ENCODE results near the gene HAS3.
A peak's percentile ranks its signal among the peaks of the same experiment; 100 is the strongest.

HAS3 gene

DNA sequence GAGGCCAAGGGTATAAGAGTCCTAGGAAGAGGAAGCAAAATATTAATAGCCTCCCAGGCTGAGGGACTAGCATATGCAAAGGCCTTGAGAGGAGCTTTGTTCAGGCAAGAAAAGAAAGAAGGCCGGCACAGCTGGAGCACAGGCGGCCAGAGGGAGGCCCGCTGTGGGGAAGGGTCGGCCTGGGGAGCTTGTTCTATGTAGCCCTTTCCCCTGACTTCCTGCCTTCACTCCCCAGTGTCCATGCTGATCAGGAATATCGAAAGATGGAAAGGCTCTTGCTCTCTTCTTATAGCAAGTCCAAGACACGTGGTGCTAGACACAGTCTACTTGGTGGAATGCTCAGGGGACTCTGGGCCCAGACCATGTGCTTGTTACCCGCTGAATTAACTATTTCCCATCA lies 27.4 kb upstream of the HAS3 start:
- H3K4me1 ChIP-seq (ENCODE audit: insufficient read depth, low read length, poor library complexity, severe bottlenecking): no peaks in the 10 kb centered on the region
- H3K4me3 ChIP-seq (ENCODE audit: low read length, poor library complexity, severe bottlenecking): no peak overlapping the region
- no peaks in the 10 kb centered on the region for H3K9me2 ChIP-seq (replicated peaks; ENCODE audit: low read depth, low read length)
- H2AFZ ChIP-seq (ENCODE audit: low read length): no peak overlapping the region
- H3K79me2 ChIP-seq (ENCODE audit: insufficient read depth, low read length): no peaks in the 10 kb centered on the region
- H4K20me1 ChIP-seq (ENCODE audit: insufficient read depth, low read length, poor library complexity, severe bottlenecking): no peaks in the 10 kb centered on the region
- no peak for TF ChIP-seq EZH2phosphoT487 (IDR thresholded peaks at IDR 0.05; ENCODE audit: borderline replicate concordance)
- TF ChIP-seq, protein P1, sequence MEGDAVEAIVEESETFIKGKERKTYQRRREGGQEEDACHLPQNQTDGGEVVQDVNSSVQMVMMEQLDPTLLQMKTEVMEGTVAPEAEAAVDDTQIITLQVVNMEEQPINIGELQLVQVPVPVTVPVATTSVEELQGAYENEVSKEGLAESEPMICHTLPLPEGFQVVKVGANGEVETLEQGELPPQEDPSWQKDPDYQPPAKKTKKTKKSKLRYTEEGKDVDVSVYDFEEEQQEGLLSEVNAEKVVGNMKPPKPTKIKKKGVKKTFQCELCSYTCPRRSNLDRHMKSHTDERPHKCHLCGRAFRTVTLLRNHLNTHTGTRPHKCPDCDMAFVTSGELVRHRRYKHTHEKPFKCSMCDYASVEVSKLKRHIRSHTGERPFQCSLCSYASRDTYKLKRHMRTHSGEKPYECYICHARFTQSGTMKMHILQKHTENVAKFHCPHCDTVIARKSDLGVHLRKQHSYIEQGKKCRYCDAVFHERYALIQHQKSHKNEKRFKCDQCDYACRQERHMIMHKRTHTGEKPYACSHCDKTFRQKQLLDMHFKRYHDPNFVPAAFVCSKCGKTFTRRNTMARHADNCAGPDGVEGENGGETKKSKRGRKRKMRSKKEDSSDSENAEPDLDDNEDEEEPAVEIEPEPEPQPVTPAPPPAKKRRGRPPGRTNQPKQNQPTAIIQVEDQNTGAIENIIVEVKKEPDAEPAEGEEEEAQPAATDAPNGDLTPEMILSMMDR (conservative IDR thresholded peaks at IDR 0.05; ENCODE audit: low read length): no peak
- H3K9ac ChIP-seq (ENCODE audit: low read depth, low read length, poor library complexity, severe bottlenecking): no peak overlapping the region
- H3K36me3 ChIP-seq (ENCODE audit: insufficient read depth, low read length): no peaks in the 10 kb centered on the region
- H3K9me3 ChIP-seq (ENCODE audit: insufficient read depth, low read depth, low read length): no peaks in the 10 kb centered on the region
- no peak overlapping the region for H3K4me2 ChIP-seq (ENCODE audit: low read depth, low read length, poor library complexity, severe bottlenecking)
- no peaks in the 10 kb centered on the region for H3F3A ChIP-seq (ENCODE audit: low read depth)
- no peaks in the 10 kb centered on the region for H3K27me3 ChIP-seq (ENCODE audit: insufficient read depth, low read length, poor library complexity, severe bottlenecking)

DNA sequence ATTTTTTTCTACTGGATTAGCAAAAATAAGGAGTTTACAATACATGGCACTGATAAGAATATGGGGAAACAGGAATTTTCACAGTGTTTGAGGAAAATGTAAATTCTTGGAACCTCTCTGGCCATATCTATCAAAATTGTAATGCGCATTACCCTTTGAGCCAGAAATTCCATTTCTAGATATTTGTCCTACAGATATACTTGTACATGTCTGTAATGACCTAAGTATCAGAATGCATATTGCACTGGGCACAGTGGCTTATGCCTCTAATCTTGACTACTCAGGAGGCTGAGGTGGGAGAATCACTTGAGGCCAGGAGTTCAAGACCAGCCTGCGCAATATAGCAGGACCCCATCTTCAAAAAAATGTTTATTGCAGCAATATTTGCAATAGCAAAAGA lies 25.8 kb upstream of the HAS3 start:
- H3F3A ChIP-seq (ENCODE audit: low read depth): no peaks in the 10 kb centered on the region
- H3K4me2 ChIP-seq (ENCODE audit: low read depth, low read length, poor library complexity, severe bottlenecking): no peak overlapping the region
- no peak overlapping the region for H3K9ac ChIP-seq (ENCODE audit: low read depth, low read length, poor library complexity, severe bottlenecking)
- TF ChIP-seq, protein P1 (conservative IDR thresholded peaks at IDR 0.05; ENCODE audit: low read length): no peak
- TF ChIP-seq EZH2phosphoT487 (IDR thresholded peaks at IDR 0.05; ENCODE audit: borderline replicate concordance): no peak
- H3K9me3 ChIP-seq (ENCODE audit: insufficient read depth, low read depth, low read length): no peaks in the 10 kb centered on the region
- no peak overlapping the region for H2AFZ ChIP-seq (ENCODE audit: low read length)
- no peaks in the 10 kb centered on the region for H3K4me1 ChIP-seq (ENCODE audit: insufficient read depth, low read length, poor library complexity, severe bottlenecking)
- no peaks in the 10 kb centered on the region for H4K20me1 ChIP-seq (ENCODE audit: insufficient read depth, low read length, poor library complexity, severe bottlenecking)
- H3K9me2 ChIP-seq (replicated peaks; ENCODE audit: low read depth, low read length): no peaks in the 10 kb centered on the region
- H3K27me3 ChIP-seq (ENCODE audit: insufficient read depth, low read length, poor library complexity, severe bottlenecking): no peaks in the 10 kb centered on the region
- no peaks in the 10 kb centered on the region for H3K36me3 ChIP-seq (ENCODE audit: insufficient read depth, low read length)
- no peak overlapping the region for H3K4me3 ChIP-seq (ENCODE audit: low read length, poor library complexity, severe bottlenecking)
- H3K79me2 ChIP-seq (ENCODE audit: insufficient read depth, low read length): no peaks in the 10 kb centered on the region

DNA sequence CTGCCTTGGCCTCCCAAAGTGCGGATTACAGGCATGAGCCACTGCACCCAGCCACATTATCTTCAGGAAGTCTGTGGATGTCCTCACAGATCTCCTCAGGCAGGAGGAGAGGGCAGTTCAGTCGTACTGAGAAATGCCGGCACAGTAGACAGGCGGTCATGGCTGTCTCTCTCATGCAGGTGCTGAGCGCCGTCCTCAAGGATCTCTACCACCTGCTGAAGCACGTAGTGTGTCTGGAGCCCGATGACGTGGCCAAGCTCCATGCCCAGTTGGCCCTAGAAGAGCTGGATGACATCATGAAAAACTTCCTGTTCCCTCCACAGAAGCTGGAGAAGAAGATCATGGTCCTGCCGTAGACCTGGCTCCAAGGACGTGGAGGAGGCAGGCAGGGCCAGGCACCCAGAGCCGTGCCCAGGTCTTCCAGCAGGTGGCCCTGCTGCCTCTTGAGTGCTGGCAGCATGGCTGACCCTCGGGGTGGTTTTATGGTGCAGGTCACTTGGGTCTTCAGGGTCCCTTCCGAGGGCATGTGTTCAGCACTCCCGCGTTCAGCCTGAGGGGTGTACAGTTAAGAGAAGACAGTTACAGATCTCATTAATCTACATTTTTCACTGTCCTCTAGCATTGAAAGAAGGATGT lies 22.0 kb upstream of the HAS3 start:
- Histone ChIP-seq H3K4me1 (ENCODE audit: insufficient read depth, low read length, poor library complexity, severe bottlenecking) (peaks cover 8% of the 10 kb centered on the region), H3K9ac (ENCODE audit: low read depth, low read length, poor library complexity, severe bottlenecking) (no peak overlapping the region), H3K9me3 (ENCODE audit: insufficient read depth, low read depth, low read length) (no peaks in the 10 kb centered on the region), H3K27me3 (ENCODE audit: insufficient read depth, low read length, poor library complexity, severe bottlenecking) (no peaks in the 10 kb centered on the region), H3K36me3 (ENCODE audit: insufficient read depth, low read length) (no peaks in the 10 kb centered on the region), H3F3A (ENCODE audit: low read depth) (no peaks in the 10 kb centered on the region), H3K79me2 (ENCODE audit: insufficient read depth, low read length) (no peaks in the 10 kb centered on the region), H2AFZ (ENCODE audit: low read length) (0 out of 2 replicates have a peak overlapping the region, but pooled peaks have one; percentile 21), H4K20me1 (ENCODE audit: insufficient read depth, low read length, poor library complexity, severe bottlenecking) (no peaks in the 10 kb centered on the region), H3K4me2 (ENCODE audit: low read depth, low read length, poor library complexity, severe bottlenecking) (no peak overlapping the region), H3K9me2 (replicated peaks; ENCODE audit: low read depth, low read length) (no peaks in the 10 kb centered on the region), H3K4me3 (ENCODE audit: low read length, poor library complexity, severe bottlenecking) (no peak overlapping the region)
- TF ChIP-seq EZH2phosphoT487 (IDR thresholded peaks at IDR 0.05; ENCODE audit: borderline replicate concordance): no peak
- TF ChIP-seq, protein P1 (conservative IDR thresholded peaks at IDR 0.05; ENCODE audit: low read length): peak; percentile 63
